Measurements from ENCODE around the gene TUFT1.
"Not testable (repeated sequence)": the region's sequence is repeated elsewhere in the genome, so short reads cannot be mapped to it uniquely, and the experiment has no call there.

TUFT1 gene

GRCh38 chr1:151613282-151613780 is 73.2 kb downstream of the TUFT1 start:
- Histone ChIP-seq H3K4me1 (ENCODE audit: control insufficient read depth, insufficient read depth, low read length) (no peaks in the 10 kb centered on the region), H3K36me3 (ENCODE audit: control insufficient read depth, insufficient read depth, low read length) (no peaks in the 10 kb centered on the region), H3K9me3 (ENCODE audit: control insufficient read depth, insufficient read depth, low read length) (no peaks in the 10 kb centered on the region), H3K9ac (ENCODE audit: low read depth, low read length) (no peak overlapping the region), H3K4me3 (ENCODE audit: low read depth, low read length) (peak overlapping the region; percentile 98), H3K27me3 (ENCODE audit: control insufficient read depth, insufficient read depth, low read length) (no peaks in the 10 kb centered on the region)

- Histone ChIP-seq H3K4me3 (ENCODE audit: low read depth, low read length) (no peak overlapping the region), H3K27me3 (ENCODE audit: control insufficient read depth, insufficient read depth, low read length) (no peaks in the 10 kb centered on the region), H3K36me3 (ENCODE audit: control insufficient read depth, insufficient read depth, low read length) (no peaks in the 10 kb centered on the region), H3K9ac (ENCODE audit: low read depth, low read length) (no peak overlapping the region), H3K4me1 (ENCODE audit: control insufficient read depth, insufficient read depth, low read length) (peaks cover 5% of the 10 kb centered on the region), H3K9me3 (ENCODE audit: control insufficient read depth, insufficient read depth, low read length) (no peaks in the 10 kb centered on the region)
Measured at GRCh38 chr1:151615711-151616504, 75.8 kb downstream of the TUFT1 start.

GRCh38 chr1:151616505-151616849 is 76.4 kb downstream of the TUFT1 start:
- Histone ChIP-seq H3K9me3 (ENCODE audit: control insufficient read depth, insufficient read depth, low read length) (no peaks in the 10 kb centered on the region), H3K9ac (ENCODE audit: low read depth, low read length) (no peak overlapping the region), H3K27me3 (ENCODE audit: control insufficient read depth, insufficient read depth, low read length) (no peaks in the 10 kb centered on the region), H3K4me1 (ENCODE audit: control insufficient read depth, insufficient read depth, low read length) (peaks cover 5% of the 10 kb centered on the region), H3K36me3 (ENCODE audit: control insufficient read depth, insufficient read depth, low read length) (no peaks in the 10 kb centered on the region), H3K4me3 (ENCODE audit: low read depth, low read length) (no peak overlapping the region)

GRCh38 chr1:151618003-151618402 is 77.9 kb downstream of the TUFT1 start:
- H3K4me3 ChIP-seq (ENCODE audit: low read depth, low read length) = no peak overlapping the region
- H3K36me3 ChIP-seq (ENCODE audit: control insufficient read depth, insufficient read depth, low read length) = no peaks in the 10 kb centered on the region
- no peaks in the 10 kb centered on the region for H3K9me3 ChIP-seq (ENCODE audit: control insufficient read depth, insufficient read depth, low read length)
- H3K4me1 ChIP-seq (ENCODE audit: control insufficient read depth, insufficient read depth, low read length) = peaks cover 5% of the 10 kb centered on the region
- no peaks in the 10 kb centered on the region for H3K27me3 ChIP-seq (ENCODE audit: control insufficient read depth, insufficient read depth, low read length)
- no peak overlapping the region for H3K9ac ChIP-seq (ENCODE audit: low read depth, low read length)

- Histone ChIP-seq H3K9ac (ENCODE audit: low read depth, low read length) (no peak overlapping the region), H3K36me3 (ENCODE audit: control insufficient read depth, insufficient read depth, low read length) (no peaks in the 10 kb centered on the region), H3K27me3 (ENCODE audit: control insufficient read depth, insufficient read depth, low read length) (no peaks in the 10 kb centered on the region), H3K4me3 (ENCODE audit: low read depth, low read length) (no peak overlapping the region), H3K4me1 (ENCODE audit: control insufficient read depth, insufficient read depth, low read length) (peaks cover 5% of the 10 kb centered on the region), H3K9me3 (ENCODE audit: control insufficient read depth, insufficient read depth, low read length) (no peaks in the 10 kb centered on the region)
Measured at GRCh38 chr1:151618470-151618869, 78.4 kb downstream of the TUFT1 start.

GRCh38 chr1:151618996-151619395 is 78.9 kb downstream of the TUFT1 start:
- not testable (repeated sequence) for H3K27me3 ChIP-seq (ENCODE audit: control insufficient read depth, insufficient read depth, low read length); H3K36me3 ChIP-seq (ENCODE audit: control insufficient read depth, insufficient read depth, low read length); H3K9me3 ChIP-seq (ENCODE audit: control insufficient read depth, insufficient read depth, low read length); H3K4me1 ChIP-seq (ENCODE audit: control insufficient read depth, insufficient read depth, low read length); H3K4me3 ChIP-seq (ENCODE audit: low read depth, low read length); H3K9ac ChIP-seq (ENCODE audit: low read depth, low read length)

- Histone ChIP-seq H3K36me3 (ENCODE audit: control insufficient read depth, insufficient read depth, low read length) (no peaks in the 10 kb centered on the region), H3K9ac (ENCODE audit: low read depth, low read length) (no peak overlapping the region), H3K4me3 (ENCODE audit: low read depth, low read length) (no peak overlapping the region)
Measured at GRCh38 chr1:151619489-151620093, 79.5 kb downstream of the TUFT1 start.

GRCh38 chr1:151620286-151620685 is 80.2 kb downstream of the TUFT1 start:
- peaks cover 5% of the 10 kb centered on the region for H3K4me1 ChIP-seq (ENCODE audit: control insufficient read depth, insufficient read depth, low read length)
- H3K36me3 ChIP-seq (ENCODE audit: control insufficient read depth, insufficient read depth, low read length) = no peaks in the 10 kb centered on the region
- no peaks in the 10 kb centered on the region for H3K9me3 ChIP-seq (ENCODE audit: control insufficient read depth, insufficient read depth, low read length)
- H3K4me3 ChIP-seq (ENCODE audit: low read depth, low read length) = no peak overlapping the region
- H3K27me3 ChIP-seq (ENCODE audit: control insufficient read depth, insufficient read depth, low read length) = no peaks in the 10 kb centered on the region
- no peak overlapping the region for H3K9ac ChIP-seq (ENCODE audit: low read depth, low read length)

More at GRCh38 chr1:151619489-151620093, 79.5 kb downstream of the TUFT1 start:
- H3K9me3 ChIP-seq (ENCODE audit: control insufficient read depth, insufficient read depth, low read length) = no peaks in the 10 kb centered on the region
- peaks cover 5% of the 10 kb centered on the region for H3K4me1 ChIP-seq (ENCODE audit: control insufficient read depth, insufficient read depth, low read length)
- H3K27me3 ChIP-seq (ENCODE audit: control insufficient read depth, insufficient read depth, low read length) = no peaks in the 10 kb centered on the region

GRCh38 chr1:151621351-151621750 is 81.2 kb downstream of the TUFT1 start:
- Histone ChIP-seq H3K9ac (ENCODE audit: low read depth, low read length) (no peak overlapping the region), H3K4me3 (ENCODE audit: low read depth, low read length) (no peak overlapping the region), H3K9me3 (ENCODE audit: control insufficient read depth, insufficient read depth, low read length) (no peaks in the 10 kb centered on the region), H3K4me1 (ENCODE audit: control insufficient read depth, insufficient read depth, low read length) (peaks cover 5% of the 10 kb centered on the region), H3K36me3 (ENCODE audit: control insufficient read depth, insufficient read depth, low read length) (no peaks in the 10 kb centered on the region), H3K27me3 (ENCODE audit: control insufficient read depth, insufficient read depth, low read length) (no peaks in the 10 kb centered on the region)

GRCh38 chr1:151624783-151625182 is 84.7 kb downstream of the TUFT1 start:
- no peaks in the 10 kb centered on the region for H3K9me3 ChIP-seq (ENCODE audit: control insufficient read depth, insufficient read depth, low read length)
- H3K4me1 ChIP-seq (ENCODE audit: control insufficient read depth, insufficient read depth, low read length) = peaks cover 5% of the 10 kb centered on the region
- H3K36me3 ChIP-seq (ENCODE audit: control insufficient read depth, insufficient read depth, low read length) = no peaks in the 10 kb centered on the region
- H3K27me3 ChIP-seq (ENCODE audit: control insufficient read depth, insufficient read depth, low read length) = no peaks in the 10 kb centered on the region
- H3K4me3 ChIP-seq (ENCODE audit: low read depth, low read length) = no peak overlapping the region
- no peak overlapping the region for H3K9ac ChIP-seq (ENCODE audit: low read depth, low read length)

GRCh38 chr1:151626740-151627334 is 86.7 kb downstream of the TUFT1 start:
- no peak overlapping the region for H3K4me3 ChIP-seq (ENCODE audit: low read depth, low read length)
- H3K27me3 ChIP-seq (ENCODE audit: control insufficient read depth, insufficient read depth, low read length) = no peaks in the 10 kb centered on the region
- no peaks in the 10 kb centered on the region for H3K4me1 ChIP-seq (ENCODE audit: control insufficient read depth, insufficient read depth, low read length)
- no peaks in the 10 kb centered on the region for H3K36me3 ChIP-seq (ENCODE audit: control insufficient read depth, insufficient read depth, low read length)
- no peak overlapping the region for H3K9ac ChIP-seq (ENCODE audit: low read depth, low read length)
- H3K9me3 ChIP-seq (ENCODE audit: control insufficient read depth, insufficient read depth, low read length) = no peaks in the 10 kb centered on the region

GRCh38 chr1:151629278-151629677 is 89.2 kb downstream of the TUFT1 start:
- H3K4me1 ChIP-seq (ENCODE audit: control insufficient read depth, insufficient read depth, low read length) = peaks cover 2% of the 10 kb centered on the region
- no peaks in the 10 kb centered on the region for H3K9me3 ChIP-seq (ENCODE audit: control insufficient read depth, insufficient read depth, low read length)
- H3K4me3 ChIP-seq (ENCODE audit: low read depth, low read length) = no peak overlapping the region

More at GRCh38 chr1:151629278-151629677, 89.2 kb downstream of the TUFT1 start:
- H3K27me3 ChIP-seq (ENCODE audit: control insufficient read depth, insufficient read depth, low read length) = no peaks in the 10 kb centered on the region
- no peak overlapping the region for H3K9ac ChIP-seq (ENCODE audit: low read depth, low read length)
- H3K36me3 ChIP-seq (ENCODE audit: control insufficient read depth, insufficient read depth, low read length) = no peaks in the 10 kb centered on the region

Measured in iPS-15b (cell line).